ENCODE results near the gene USP15. TPM values are rescaled to one million over a fixed set of nuclear protein-coding genes. Genes with fewer than 3 reads are reported as not detected.

Gene USP15
- 100 to 1,000 TPM in 1 of 2 donors, 10 to 100 TPM in 1; 59.8 to 105 TPM for total RNA-seq
- 10 to 100 TPM; 37.9 to 45.2 TPM for polyA plus RNA-seq (ENCODE audit: insufficient read length in 2 of 2)
- long read RNA-seq, donor 1, full-length matches to known transcripts, result 17 of 17 reads
- long read RNA-seq, donor 1, partial matches to known transcripts, result 0 of 17 reads
- long read RNA-seq, donor 1, other reads (novel, unspliced or antisense), result 0 of 17 reads
- long read RNA-seq, donor 2, full-length matches to known transcripts, result 4 of 4 reads
- long read RNA-seq, donor 2, partial matches to known transcripts, result 0 of 4 reads
- long read RNA-seq, donor 2, other reads (novel, unspliced or antisense), result 0 of 4 reads
- long read RNA-seq, donor 3, full-length matches to known transcripts, result 5 of 12 reads
- long read RNA-seq, donor 3, partial matches to known transcripts, result 7 of 12 reads
- long read RNA-seq, donor 3, other reads (novel, unspliced or antisense), result 0 of 12 reads
- long read RNA-seq, donor 4, full-length matches to known transcripts, result 11 of 11 reads
- long read RNA-seq, donor 4, partial matches to known transcripts, result 0 of 11 reads
- long read RNA-seq, donor 4, other reads (novel, unspliced or antisense), result 0 of 11 reads

- Histone ChIP-seq H3K36me3 (ENCODE audit: control insufficient read depth, insufficient read depth, low read length) (peaks cover 3% of the 10 kb centered on the region), H3K4me1 (ENCODE audit: control insufficient read depth, insufficient read depth, low read length) (peaks cover 5% of the 10 kb centered on the region), H3K4me3 (ENCODE audit: low read depth, low read length) (peak within 1 kb of the TSS; percentile 89), H3K9me3 (ENCODE audit: control insufficient read depth, insufficient read depth, low read length) (no peaks in the 10 kb centered on the region), H3K27ac (ENCODE audit: low read depth, low read length) (peak within 1 kb of the TSS; percentile 91), H3K27me3 (ENCODE audit: control insufficient read depth, insufficient read depth, low read length) (no peaks in the 10 kb centered on the region)
- peak; percentile 88 to 99 (median 93) for DNase-seq (ENCODE audit: low read depth in 4 of 6, low spot score in 6 of 6)
- WGBS (ENCODE audit: insufficient coverage), result 0% methylated on average over 59 of the region's 61 CpGs
Measured at GRCh38 chr12:62259993-62260732, at the start of gene USP15. USP15 (plus strand) TSS chr12:62260404; CDS start chr12:62260415, 11 bp downstream.

- DNase-seq (ENCODE audit: low read depth in 4 of 6, low spot score in 6 of 6), result peak in 3 of 6 donors; percentile 13 to 85 (median 61)
- Histone ChIP-seq H3K4me1 (ENCODE audit: control insufficient read depth, insufficient read depth, low read length) (no peaks in the 10 kb centered on the region), H3K9me3 (ENCODE audit: control insufficient read depth, insufficient read depth, low read length) (no peaks in the 10 kb centered on the region), H3K4me3 (ENCODE audit: low read depth, low read length) (no peak overlapping the region), H3K27ac (ENCODE audit: low read depth, low read length) (no peak overlapping the region), H3K36me3 (ENCODE audit: control insufficient read depth, insufficient read depth, low read length) (no peaks in the 10 kb centered on the region), H3K27me3 (ENCODE audit: control insufficient read depth, insufficient read depth, low read length) (no peaks in the 10 kb centered on the region)
- WGBS (ENCODE audit: insufficient coverage), result 0% methylated on average over 3 of the region's 7 CpGs
Measured at GRCh38 chr12:62210422-62210821, 49.8 kb upstream of the USP15 start.

- Histone ChIP-seq H3K4me1 (ENCODE audit: control insufficient read depth, insufficient read depth, low read length) (no peaks in the 10 kb centered on the region), H3K9me3 (ENCODE audit: control insufficient read depth, insufficient read depth, low read length) (no peaks in the 10 kb centered on the region), H3K27ac (ENCODE audit: low read depth, low read length) (no peak overlapping the region), H3K27me3 (ENCODE audit: control insufficient read depth, insufficient read depth, low read length) (no peaks in the 10 kb centered on the region), H3K4me3 (ENCODE audit: low read depth, low read length) (no peak overlapping the region), H3K36me3 (ENCODE audit: control insufficient read depth, insufficient read depth, low read length) (no peaks in the 10 kb centered on the region)
- DNase-seq (ENCODE audit: low read depth in 4 of 6, low spot score in 6 of 6), result no peak
- WGBS (ENCODE audit: insufficient coverage), result 100% methylated on average over 1 of the region's 4 CpGs
Measured at GRCh38 chr12:62211510-62211909, 48.7 kb upstream of the USP15 start.

GRCh38 chr12:62214846-62215245 is 45.4 kb upstream of the USP15 start:
- Histone ChIP-seq H3K27ac (ENCODE audit: low read depth, low read length) (no peak overlapping the region), H3K4me1 (ENCODE audit: control insufficient read depth, insufficient read depth, low read length) (no peaks in the 10 kb centered on the region), H3K36me3 (ENCODE audit: control insufficient read depth, insufficient read depth, low read length) (no peaks in the 10 kb centered on the region), H3K9me3 (ENCODE audit: control insufficient read depth, insufficient read depth, low read length) (no peaks in the 10 kb centered on the region), H3K27me3 (ENCODE audit: control insufficient read depth, insufficient read depth, low read length) (no peaks in the 10 kb centered on the region), H3K4me3 (ENCODE audit: low read depth, low read length) (no peak overlapping the region)
- no peak for DNase-seq (ENCODE audit: low read depth in 4 of 6, low spot score in 6 of 6)

GRCh38 chr12:62215506-62215905 is 44.7 kb upstream of the USP15 start:
- Histone ChIP-seq H3K27me3 (ENCODE audit: control insufficient read depth, insufficient read depth, low read length) (no peaks in the 10 kb centered on the region), H3K4me3 (ENCODE audit: low read depth, low read length) (no peak overlapping the region), H3K9me3 (ENCODE audit: control insufficient read depth, insufficient read depth, low read length) (no peaks in the 10 kb centered on the region), H3K27ac (ENCODE audit: low read depth, low read length) (no peak overlapping the region), H3K4me1 (ENCODE audit: control insufficient read depth, insufficient read depth, low read length) (no peaks in the 10 kb centered on the region), H3K36me3 (ENCODE audit: control insufficient read depth, insufficient read depth, low read length) (no peaks in the 10 kb centered on the region)
- no CpG with 5 or more reads among the region's 2 CpGs for WGBS (ENCODE audit: insufficient coverage)
- no peak for DNase-seq (ENCODE audit: low read depth in 4 of 6, low spot score in 6 of 6)

- 100% methylated on average over 2 of the region's 6 CpGs for WGBS (ENCODE audit: insufficient coverage)
- DNase-seq (ENCODE audit: low read depth in 4 of 6, low spot score in 6 of 6), result no peak
- no peak overlapping the region for H3K4me3 ChIP-seq (ENCODE audit: low read depth, low read length)
- no peaks in the 10 kb centered on the region for H3K9me3 ChIP-seq (ENCODE audit: control insufficient read depth, insufficient read depth, low read length)
- H3K36me3 ChIP-seq (ENCODE audit: control insufficient read depth, insufficient read depth, low read length), result no peaks in the 10 kb centered on the region
- no peak overlapping the region for H3K27ac ChIP-seq (ENCODE audit: low read depth, low read length)
- no peaks in the 10 kb centered on the region for H3K27me3 ChIP-seq (ENCODE audit: control insufficient read depth, insufficient read depth, low read length)
- H3K4me1 ChIP-seq (ENCODE audit: control insufficient read depth, insufficient read depth, low read length), result no peaks in the 10 kb centered on the region
Measured at GRCh38 chr12:62217466-62218194, 42.6 kb upstream of the USP15 start.

GRCh38 chr12:62221107-62221506 is 39.1 kb upstream of the USP15 start:
- H3K4me3 ChIP-seq (ENCODE audit: low read depth, low read length), result no peak overlapping the region
- no peak overlapping the region for H3K27ac ChIP-seq (ENCODE audit: low read depth, low read length)
- H3K4me1 ChIP-seq (ENCODE audit: control insufficient read depth, insufficient read depth, low read length), result no peaks in the 10 kb centered on the region
- H3K9me3 ChIP-seq (ENCODE audit: control insufficient read depth, insufficient read depth, low read length), result no peaks in the 10 kb centered on the region
- DNase-seq (ENCODE audit: low read depth in 4 of 6, low spot score in 6 of 6), result no peak
- H3K27me3 ChIP-seq (ENCODE audit: control insufficient read depth, insufficient read depth, low read length), result no peaks in the 10 kb centered on the region
- H3K36me3 ChIP-seq (ENCODE audit: control insufficient read depth, insufficient read depth, low read length), result no peaks in the 10 kb centered on the region

- WGBS (ENCODE audit: insufficient coverage), result no CpG with 5 or more reads among the region's 3 CpGs
- no peak for DNase-seq (ENCODE audit: low read depth in 4 of 6, low spot score in 6 of 6)
- H3K27ac ChIP-seq (ENCODE audit: low read depth, low read length), result no peak overlapping the region
Measured at GRCh38 chr12:62224601-62225000, 35.6 kb upstream of the USP15 start.

GRCh38 chr12:62227091-62227490 is 33.1 kb upstream of the USP15 start:
- no peak for DNase-seq (ENCODE audit: low read depth in 4 of 6, low spot score in 6 of 6)
- Histone ChIP-seq H3K27me3 (ENCODE audit: control insufficient read depth, insufficient read depth, low read length) (no peaks in the 10 kb centered on the region), H3K36me3 (ENCODE audit: control insufficient read depth, insufficient read depth, low read length) (no peaks in the 10 kb centered on the region), H3K9me3 (ENCODE audit: control insufficient read depth, insufficient read depth, low read length) (no peaks in the 10 kb centered on the region), H3K27ac (ENCODE audit: low read depth, low read length) (no peak overlapping the region), H3K4me1 (ENCODE audit: control insufficient read depth, insufficient read depth, low read length) (no peaks in the 10 kb centered on the region), H3K4me3 (ENCODE audit: low read depth, low read length) (no peak overlapping the region)
- WGBS (ENCODE audit: insufficient coverage), result no CpG with 5 or more reads among the region's 2 CpGs

More at GRCh38 chr12:62224601-62225000, 35.6 kb upstream of the USP15 start:
- H3K27me3 ChIP-seq (ENCODE audit: control insufficient read depth, insufficient read depth, low read length), result no peaks in the 10 kb centered on the region
- H3K4me1 ChIP-seq (ENCODE audit: control insufficient read depth, insufficient read depth, low read length), result no peaks in the 10 kb centered on the region
- no peaks in the 10 kb centered on the region for H3K36me3 ChIP-seq (ENCODE audit: control insufficient read depth, insufficient read depth, low read length)
- H3K9me3 ChIP-seq (ENCODE audit: control insufficient read depth, insufficient read depth, low read length), result no peaks in the 10 kb centered on the region
- no peak overlapping the region for H3K4me3 ChIP-seq (ENCODE audit: low read depth, low read length)
